ENCODE results near the gene MYH10. TPM values are rescaled to one million over a fixed set of nuclear protein-coding genes. Genes with fewer than 3 reads are reported as not detected.
A peak's percentile ranks its signal among the peaks of the same experiment; 100 is the strongest.

The MYH10 gene
- total RNA-seq, 1 donor from 2014 or later, result 244 TPM

DNA sequence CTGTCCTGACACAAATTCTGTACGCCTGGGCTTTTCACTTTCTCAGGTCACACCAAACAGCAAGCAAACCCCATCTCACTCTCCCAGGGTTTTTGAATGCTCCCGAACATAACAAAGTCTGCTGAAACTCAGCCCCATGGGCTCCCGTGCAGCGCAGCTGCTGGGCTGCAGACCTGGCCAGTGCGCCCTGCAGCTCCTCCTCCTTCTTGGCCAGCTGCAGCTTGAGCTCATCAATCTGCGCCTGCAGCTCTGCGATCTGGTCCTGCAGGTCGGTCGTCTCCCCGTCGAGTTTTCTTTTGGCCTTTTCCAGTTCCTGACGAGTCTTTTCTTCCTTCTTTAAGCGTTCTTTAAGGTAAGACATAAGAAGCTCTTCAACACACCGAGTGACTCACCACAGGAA is 124.4 kb downstream of the MYH10 start:
- TF ChIP-seq, protein P1, sequence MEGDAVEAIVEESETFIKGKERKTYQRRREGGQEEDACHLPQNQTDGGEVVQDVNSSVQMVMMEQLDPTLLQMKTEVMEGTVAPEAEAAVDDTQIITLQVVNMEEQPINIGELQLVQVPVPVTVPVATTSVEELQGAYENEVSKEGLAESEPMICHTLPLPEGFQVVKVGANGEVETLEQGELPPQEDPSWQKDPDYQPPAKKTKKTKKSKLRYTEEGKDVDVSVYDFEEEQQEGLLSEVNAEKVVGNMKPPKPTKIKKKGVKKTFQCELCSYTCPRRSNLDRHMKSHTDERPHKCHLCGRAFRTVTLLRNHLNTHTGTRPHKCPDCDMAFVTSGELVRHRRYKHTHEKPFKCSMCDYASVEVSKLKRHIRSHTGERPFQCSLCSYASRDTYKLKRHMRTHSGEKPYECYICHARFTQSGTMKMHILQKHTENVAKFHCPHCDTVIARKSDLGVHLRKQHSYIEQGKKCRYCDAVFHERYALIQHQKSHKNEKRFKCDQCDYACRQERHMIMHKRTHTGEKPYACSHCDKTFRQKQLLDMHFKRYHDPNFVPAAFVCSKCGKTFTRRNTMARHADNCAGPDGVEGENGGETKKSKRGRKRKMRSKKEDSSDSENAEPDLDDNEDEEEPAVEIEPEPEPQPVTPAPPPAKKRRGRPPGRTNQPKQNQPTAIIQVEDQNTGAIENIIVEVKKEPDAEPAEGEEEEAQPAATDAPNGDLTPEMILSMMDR (IDR thresholded peaks at IDR 0.05; ENCODE audit: unreplicated experiment), result no peak
- no peaks in the 10 kb centered on the region for H3K9me3 Mint-ChIP-seq (ENCODE audit: low read depth)
- H3K4me3 Mint-ChIP-seq (ENCODE audit: low read depth), result no peak overlapping the region
- H3K27ac Mint-ChIP-seq, result peak overlapping the region; percentile 60
- no peak for DNase-seq (ENCODE audit: low spot score, unreplicated experiment)
- H3K36me3 Mint-ChIP-seq (ENCODE audit: insufficient read depth), result peaks cover 32% of the 10 kb centered on the region
- H3K4me1 Mint-ChIP-seq (ENCODE audit: low read depth), result no peaks in the 10 kb centered on the region
- H3K27me3 Mint-ChIP-seq, result no peaks in the 10 kb centered on the region

DNA sequence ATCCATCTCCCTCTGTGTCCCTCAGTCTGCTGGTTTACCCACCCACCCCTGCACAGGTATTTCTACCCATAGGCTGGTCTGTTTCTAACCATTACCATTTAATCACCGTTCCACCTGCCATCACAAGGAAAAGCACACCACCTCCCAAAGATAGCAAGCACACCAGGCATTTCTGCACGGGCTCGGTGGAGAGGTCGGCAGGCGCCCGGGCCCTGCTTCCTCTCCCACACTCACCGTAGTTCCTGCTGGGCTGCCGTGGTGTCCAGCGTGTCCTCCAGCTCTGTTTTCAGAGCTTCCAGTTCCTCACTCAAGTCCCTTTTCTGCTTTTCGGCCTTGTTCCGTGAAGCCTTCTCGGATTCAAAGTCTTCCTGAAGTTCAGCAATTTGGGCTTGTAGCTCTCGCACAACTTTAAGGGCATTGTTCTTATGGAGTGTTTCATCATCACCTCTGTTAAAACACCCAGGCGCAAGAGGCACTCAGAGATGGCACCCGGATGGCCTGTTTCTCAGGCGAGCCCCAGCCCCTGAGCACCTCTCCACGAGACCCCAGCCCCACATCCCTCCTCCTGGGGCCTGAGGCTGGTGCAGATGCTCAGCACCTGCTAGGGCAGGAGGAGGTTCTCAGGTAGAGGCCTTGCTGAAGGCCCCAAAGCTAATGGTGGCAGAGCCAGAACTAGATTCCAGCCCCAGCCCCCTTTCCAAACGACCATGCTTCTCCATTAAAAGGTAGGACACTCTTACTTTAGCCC is 125.9 kb downstream of the MYH10 start:
- H3K4me3 Mint-ChIP-seq (ENCODE audit: low read depth), result no peak overlapping the region
- peaks cover 38% of the 10 kb centered on the region for H3K36me3 Mint-ChIP-seq (ENCODE audit: insufficient read depth)
- no peak for DNase-seq (ENCODE audit: low spot score, unreplicated experiment)
- TF ChIP-seq, protein P1 (IDR thresholded peaks at IDR 0.05; ENCODE audit: unreplicated experiment), result no peak
- H3K27me3 Mint-ChIP-seq, result no peaks in the 10 kb centered on the region
- no peaks in the 10 kb centered on the region for H3K4me1 Mint-ChIP-seq (ENCODE audit: low read depth)
- no peaks in the 10 kb centered on the region for H3K9me3 Mint-ChIP-seq (ENCODE audit: low read depth)
- peak overlapping the region; percentile 46 for H3K27ac Mint-ChIP-seq

DNA sequence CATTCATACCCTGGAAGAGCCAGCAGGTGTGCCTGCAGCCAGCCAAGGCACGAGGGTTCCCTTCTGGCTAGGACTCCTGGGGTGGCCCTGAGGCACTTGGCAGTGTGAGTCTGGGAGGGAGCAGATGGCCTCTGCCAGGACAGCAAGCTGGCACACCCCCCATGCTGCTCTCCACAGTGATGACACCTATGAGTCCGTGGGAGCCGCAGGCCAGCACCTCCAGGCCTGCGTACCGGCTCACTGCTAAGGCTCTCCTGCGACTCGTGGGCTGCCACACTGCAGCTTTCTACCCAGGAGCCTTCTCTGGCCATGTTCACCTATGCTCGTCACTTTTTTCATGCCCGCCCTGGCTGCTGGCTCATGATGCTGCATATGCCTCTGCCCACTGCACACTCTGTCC is 126.7 kb downstream of the MYH10 start:
- Mint-ChIP-seq H3K27me3 (no peaks in the 10 kb centered on the region), H3K36me3 (ENCODE audit: insufficient read depth) (peaks cover 39% of the 10 kb centered on the region), H3K27ac (no peak overlapping the region)

DNA sequence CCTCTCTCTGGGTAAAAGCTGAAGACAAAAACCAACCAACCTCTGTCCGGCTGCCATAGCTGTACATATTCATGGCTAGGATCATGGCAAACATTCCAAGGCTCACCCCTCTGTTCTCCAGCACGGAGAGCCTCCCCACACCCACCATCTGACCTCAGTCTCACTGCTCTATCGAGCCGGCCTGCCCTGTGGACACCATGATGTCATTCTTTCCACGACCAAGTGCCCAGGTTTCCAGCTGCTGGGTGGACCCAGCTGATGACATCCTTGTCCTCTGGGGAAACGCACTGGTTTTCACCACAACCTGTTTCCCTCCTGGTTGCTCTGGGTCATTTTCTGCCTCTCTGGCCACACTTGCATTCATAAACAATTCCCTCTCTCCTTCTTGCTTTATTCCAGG is 127.2 kb downstream of the MYH10 start:
- TF ChIP-seq, protein P1 (IDR thresholded peaks at IDR 0.05; ENCODE audit: unreplicated experiment), result no peak
- H3K9me3 Mint-ChIP-seq (ENCODE audit: low read depth), result no peaks in the 10 kb centered on the region
- H3K27me3 Mint-ChIP-seq, result no peaks in the 10 kb centered on the region
- H3K27ac Mint-ChIP-seq, result peak overlapping the region; percentile 27
- H3K4me1 Mint-ChIP-seq (ENCODE audit: low read depth), result no peaks in the 10 kb centered on the region
- H3K4me3 Mint-ChIP-seq (ENCODE audit: low read depth), result no peak overlapping the region
- H3K36me3 Mint-ChIP-seq (ENCODE audit: insufficient read depth), result peaks cover 39% of the 10 kb centered on the region
- no peak for DNase-seq (ENCODE audit: low spot score, unreplicated experiment)

More for the DNA sequence above, 126.7 kb downstream of the MYH10 start:
- no peak for DNase-seq (ENCODE audit: low spot score, unreplicated experiment)
- TF ChIP-seq, protein P1 (IDR thresholded peaks at IDR 0.05; ENCODE audit: unreplicated experiment), result no peak
- Mint-ChIP-seq H3K9me3 (ENCODE audit: low read depth) (no peaks in the 10 kb centered on the region), H3K4me1 (ENCODE audit: low read depth) (no peaks in the 10 kb centered on the region), H3K4me3 (ENCODE audit: low read depth) (no peak overlapping the region)

DNA sequence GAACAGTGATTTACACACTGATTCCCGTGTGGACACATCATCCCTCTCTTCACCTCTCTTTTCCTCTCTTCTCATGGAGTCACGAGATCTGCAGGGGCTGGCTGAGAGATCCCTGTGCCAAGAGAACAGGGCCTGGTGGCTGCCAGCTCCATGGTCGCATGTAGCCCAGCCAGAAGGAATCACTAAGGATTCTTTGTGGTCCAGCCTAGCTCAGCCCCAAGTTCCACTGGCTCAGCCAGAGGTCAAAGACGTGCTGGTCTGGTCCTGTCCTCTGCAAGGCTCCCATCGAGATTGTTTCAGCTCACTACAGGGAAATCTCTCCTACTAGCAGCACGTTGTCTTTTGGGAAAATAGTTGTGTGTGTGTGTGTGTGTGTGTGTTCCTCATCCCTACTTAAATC is 128.4 kb downstream of the MYH10 start:
- TF ChIP-seq, protein P1 (IDR thresholded peaks at IDR 0.05; ENCODE audit: unreplicated experiment), result no peak
- Mint-ChIP-seq H3K36me3 (ENCODE audit: insufficient read depth) (peaks cover 37% of the 10 kb centered on the region), H3K9me3 (ENCODE audit: low read depth) (no peaks in the 10 kb centered on the region), H3K4me1 (ENCODE audit: low read depth) (no peaks in the 10 kb centered on the region), H3K27me3 (no peaks in the 10 kb centered on the region), H3K4me3 (ENCODE audit: low read depth) (no peak overlapping the region), H3K27ac (peak overlapping the region; percentile 55)
- no peak for DNase-seq (ENCODE audit: low spot score, unreplicated experiment)
